Neural progenitor cell (in vitro differentiated cells): ENCODE measurements around the gene KRT8. TPM values are rescaled to one million over a fixed set of nuclear protein-coding genes. Genes with fewer than 3 reads are reported as not detected.

ENCODE experiments used
- DNase-seq: peaks from one replicate; pipeline ENCODE4 v3.0.0-alpha.2; 2016; ENCODE audit warnings: low spot score
- H2AFZ ChIP-seq: fragments of 200-600 bp; sonication (generic); replicated peaks from 2 replicates; pipeline ENCODE4 v1.6.1; 2016; ENCODE audit warnings: antibody characterized with exemption
- H3F3A ChIP-seq: fragments of 200-600 bp; sonication (generic); 2 replicates; pipeline ENCODE4 v1.6.1; 2016; ENCODE audit warnings: antibody characterized with exemption, low read depth
- H3K27ac ChIP-seq: fragments of 200-600 bp; sonication (generic); 2 replicates; pipeline ENCODE4 v1.5.1; 2016; ENCODE audit warnings: mild to moderate bottlenecking
- H3K27me3 ChIP-seq: fragments of 200-600 bp; sonication (generic); 2 replicates; pipeline ENCODE4 v1.6.1; 2016; ENCODE audit warnings: mild to moderate bottlenecking, moderate library complexity
- H3K36me3 ChIP-seq: fragments of 200-600 bp; sonication (generic); 2 replicates; pipeline ENCODE4 v1.5.1; 2016
- H3K4me1 ChIP-seq: fragments of 200-600 bp; sonication (generic); 2 replicates; pipeline ENCODE4 v1.6.1; 2016; ENCODE audit warnings: mixed run types
- H3K4me2 ChIP-seq: fragments of 200-600 bp; sonication (generic); 2 replicates; pipeline ENCODE4 v1.6.1; 2016
- H3K4me3 ChIP-seq: fragments of 200-600 bp; sonication (generic); 2 replicates; pipeline ENCODE4 v1.5.1; 2016
- H3K79me2 ChIP-seq: fragments of 200-600 bp; sonication (generic); 2 replicates; pipeline ENCODE4 v1.6.1; 2016; ENCODE audit warnings: low read depth
- H3K9ac ChIP-seq: fragments of 200-600 bp; sonication (generic); 2 replicates; pipeline ENCODE4 v1.6.1; 2016
- H3K9me3 ChIP-seq: fragments of 200-600 bp; sonication (generic); 2 replicates; pipeline ENCODE4 v1.5.1; 2016; ENCODE audit warnings: low read depth
- H4K20me1 ChIP-seq: fragments of 200-600 bp; sonication (generic); 2 replicates; pipeline ENCODE4 v1.6.1; 2016; ENCODE audit warnings: low read depth
- H3K27ac Mint-ChIP-seq: 3 replicates; pipeline ENCODE4 v1.8.0; 2021; ENCODE audit warnings: mixed read lengths
- H3K27me3 Mint-ChIP-seq: 2 replicates; pipeline ENCODE4 v1.8.0; 2022; ENCODE audit warnings: low read depth, mild to moderate bottlenecking, inconsistent platforms, moderate library complexity, mixed read lengths; ENCODE audit not compliant: insufficient read depth
- H3K36me3 Mint-ChIP-seq: 3 replicates; pipeline ENCODE4 v1.8.0; 2021; ENCODE audit warnings: mixed read lengths
- H3K4me1 Mint-ChIP-seq: 3 replicates; pipeline ENCODE4 v1.8.0; 2021; ENCODE audit warnings: mixed read lengths
- H3K4me3 Mint-ChIP-seq: 3 replicates; pipeline ENCODE4 v1.8.0; 2021; ENCODE audit warnings: mild to moderate bottlenecking, moderate library complexity, mixed read lengths
- H3K9me3 Mint-ChIP-seq: 3 replicates; pipeline ENCODE4 v1.8.0; 2020; ENCODE audit warnings: mixed read lengths
- CTCF ChIP-seq: fragments of 200-600 bp; sonication (generic); IDR thresholded peaks from 2 replicates; pipeline ENCODE4 v1.5.1; 2017; ENCODE audit warnings: antibody characterized with exemption, mild to moderate bottlenecking
- EZH2 ChIP-seq: fragments of 200-600 bp; sonication (generic); IDR thresholded peaks from 2 replicates; pipeline ENCODE4 v1.6.1; 2017; ENCODE audit warnings: antibody characterized with exemption, mild to moderate bottlenecking, moderate library complexity
- EZH2phosphoT487 ChIP-seq: fragments of 200-600 bp; sonication (generic); IDR thresholded peaks from 2 replicates; pipeline ENCODE4 v1.6.1; 2017; ENCODE audit warnings: antibody characterized with exemption
- total RNA-seq: library from RNA; depleted of rRNA; stranded (reverse); fragments of >200 nt; gene quantifications from 2 replicates; pipeline ENCODE4 v1.2.3, GENCODE V29; 2015; ENCODE audit warnings: low replicate concordance

KRT8 gene
- total RNA-seq, 1 donor from 2014 or later, result 168 TPM

GRCh38 chr12:52916216-52916615 lies 11.3 kb upstream of the KRT8 start:
- H3K27me3 ChIP-seq, result no peaks in the 10 kb centered on the region
- Mint-ChIP-seq H3K9me3 (no peaks in the 10 kb centered on the region), H3K27me3 (peaks cover 9% of the 10 kb centered on the region), H3K4me1 (peaks cover 10% of the 10 kb centered on the region), H3K36me3 (no peaks in the 10 kb centered on the region), H3K27ac (no peak overlapping the region), H3K4me3 (no peak overlapping the region)
- no peaks in the 10 kb centered on the region for H3F3A ChIP-seq
- no peaks in the 10 kb centered on the region for H3K36me3 ChIP-seq
- no peak overlapping the region for H3K4me3 ChIP-seq
- H3K4me2 ChIP-seq, result no peak overlapping the region
- no peak overlapping the region for H3K9ac ChIP-seq
- H3K79me2 ChIP-seq, result no peaks in the 10 kb centered on the region
- H3K27ac ChIP-seq, result no peak overlapping the region
- no peak for DNase-seq
- no peaks in the 10 kb centered on the region for H3K9me3 ChIP-seq
- H3K4me1 ChIP-seq, result peaks cover 2% of the 10 kb centered on the region
- no peak for TF ChIP-seq EZH2
- no peak for TF ChIP-seq CTCF
- TF ChIP-seq EZH2phosphoT487, result no peak
- no peaks in the 10 kb centered on the region for H4K20me1 ChIP-seq
- no peak overlapping the region for H2AFZ ChIP-seq

DNA sequence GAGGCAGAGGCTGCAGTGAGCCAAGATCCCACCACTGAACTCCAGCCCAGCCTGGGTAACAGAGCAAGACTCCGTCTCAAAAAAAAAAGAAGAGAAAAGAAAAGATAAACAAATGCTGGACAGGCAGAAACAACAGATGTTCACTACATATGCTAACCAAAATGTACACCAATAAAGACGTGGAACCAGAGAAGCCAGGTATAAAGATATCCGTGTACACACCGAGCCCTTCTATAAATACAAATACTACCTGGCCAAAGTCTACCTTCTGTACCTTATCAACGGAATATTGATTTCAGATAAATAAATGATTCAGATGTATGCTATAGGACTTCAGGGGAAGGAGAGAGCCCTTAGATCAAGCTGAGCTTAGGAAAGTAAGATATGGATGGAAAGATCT lies 10.8 kb upstream of the KRT8 start:
- Histone ChIP-seq H3K9me3 (no peaks in the 10 kb centered on the region), H3K4me1 (no peaks in the 10 kb centered on the region), H3K36me3 (no peaks in the 10 kb centered on the region), H3K9ac (no peak overlapping the region), H3F3A (no peaks in the 10 kb centered on the region), H2AFZ (no peak overlapping the region), H3K4me3 (no peak overlapping the region), H3K27ac (no peak overlapping the region), H3K79me2 (no peaks in the 10 kb centered on the region), H4K20me1 (no peaks in the 10 kb centered on the region), H3K27me3 (no peaks in the 10 kb centered on the region), H3K4me2 (no peak overlapping the region)
- peaks cover 4% of the 10 kb centered on the region for H3K4me1 Mint-ChIP-seq
- DNase-seq, result no peak
- no peaks in the 10 kb centered on the region for H3K36me3 Mint-ChIP-seq
- H3K27ac Mint-ChIP-seq, result no peak overlapping the region
- peaks cover 9% of the 10 kb centered on the region for H3K27me3 Mint-ChIP-seq
- no peak overlapping the region for H3K4me3 Mint-ChIP-seq
- TF ChIP-seq EZH2phosphoT487, result no peak
- no peak for TF ChIP-seq EZH2
- TF ChIP-seq CTCF, result no peak
- H3K9me3 Mint-ChIP-seq, result no peaks in the 10 kb centered on the region

GRCh38 chr12:52914576-52915121 lies 9.8 kb upstream of the KRT8 start:
- no peak overlapping the region for H3K27ac Mint-ChIP-seq
- Histone ChIP-seq H3K79me2 (no peaks in the 10 kb centered on the region), H3K4me3 (no peak overlapping the region), H3K9ac (no peak overlapping the region), H3K4me1 (no peaks in the 10 kb centered on the region), H3F3A (no peaks in the 10 kb centered on the region), H4K20me1 (no peaks in the 10 kb centered on the region), H3K27ac (no peak overlapping the region), H3K36me3 (no peaks in the 10 kb centered on the region), H2AFZ (no peak overlapping the region), H3K9me3 (no peaks in the 10 kb centered on the region), H3K27me3 (no peaks in the 10 kb centered on the region), H3K4me2 (no peak overlapping the region)
- no peaks in the 10 kb centered on the region for H3K36me3 Mint-ChIP-seq
- no peak overlapping the region for H3K4me3 Mint-ChIP-seq
- peaks cover 10% of the 10 kb centered on the region for H3K27me3 Mint-ChIP-seq
- H3K4me1 Mint-ChIP-seq, result peaks cover 7% of the 10 kb centered on the region
- TF ChIP-seq CTCF (no peak), EZH2phosphoT487 (no peak), EZH2 (no peak)
- no peak for DNase-seq
- H3K9me3 Mint-ChIP-seq, result no peaks in the 10 kb centered on the region

DNA sequence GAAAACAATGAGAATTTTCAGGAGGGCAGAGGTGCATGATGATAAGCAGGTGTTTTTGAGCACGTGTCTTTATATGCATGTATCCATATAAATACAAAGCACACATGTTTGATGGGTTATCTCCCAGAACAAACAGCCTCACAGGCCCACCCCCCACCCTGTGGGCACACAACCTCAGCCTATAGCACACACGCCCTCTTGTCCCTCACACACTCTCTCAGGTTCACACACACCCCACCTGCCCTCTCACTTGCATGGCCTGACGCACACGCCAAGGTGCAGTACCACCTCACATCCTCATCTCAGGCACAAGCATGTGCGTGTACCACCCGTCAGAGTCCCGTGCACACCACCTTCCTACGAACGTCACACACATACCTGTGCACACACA lies 8.6 kb upstream of the KRT8 start:
- Histone ChIP-seq H2AFZ (no peak overlapping the region), H3F3A (no peaks in the 10 kb centered on the region), H3K27ac (no peak overlapping the region), H3K4me1 (no peaks in the 10 kb centered on the region), H3K4me3 (no peak overlapping the region), H3K9me3 (no peaks in the 10 kb centered on the region), H3K79me2 (no peaks in the 10 kb centered on the region), H3K27me3 (no peaks in the 10 kb centered on the region), H3K9ac (no peak overlapping the region), H4K20me1 (no peaks in the 10 kb centered on the region), H3K4me2 (no peak overlapping the region), H3K36me3 (no peaks in the 10 kb centered on the region)
- no peak for DNase-seq
- Mint-ChIP-seq H3K36me3 (no peaks in the 10 kb centered on the region), H3K27ac (peak overlapping the region; percentile 65), H3K4me3 (no peak overlapping the region), H3K9me3 (no peaks in the 10 kb centered on the region), H3K27me3 (peaks cover 11% of the 10 kb centered on the region), H3K4me1 (peaks cover 13% of the 10 kb centered on the region)
- TF ChIP-seq EZH2, result no peak
- TF ChIP-seq EZH2phosphoT487, result no peak
- no peak for TF ChIP-seq CTCF
